Activated T-cell treated with anti-CD3 and anti-CD28 coated beads, Interleukin-2, amount 50 U/mL, for 48 hours (primary cell): ENCODE measurements around the gene EHD3.
A peak's percentile ranks its signal among the peaks of the same experiment; 100 is the strongest.

Source experiments
- DNase-seq, 2 experiments: peaks; one replicate each; pipeline ENCODE4 v3.0.0-alpha.2; 2020

Gene EHD3

DNA sequence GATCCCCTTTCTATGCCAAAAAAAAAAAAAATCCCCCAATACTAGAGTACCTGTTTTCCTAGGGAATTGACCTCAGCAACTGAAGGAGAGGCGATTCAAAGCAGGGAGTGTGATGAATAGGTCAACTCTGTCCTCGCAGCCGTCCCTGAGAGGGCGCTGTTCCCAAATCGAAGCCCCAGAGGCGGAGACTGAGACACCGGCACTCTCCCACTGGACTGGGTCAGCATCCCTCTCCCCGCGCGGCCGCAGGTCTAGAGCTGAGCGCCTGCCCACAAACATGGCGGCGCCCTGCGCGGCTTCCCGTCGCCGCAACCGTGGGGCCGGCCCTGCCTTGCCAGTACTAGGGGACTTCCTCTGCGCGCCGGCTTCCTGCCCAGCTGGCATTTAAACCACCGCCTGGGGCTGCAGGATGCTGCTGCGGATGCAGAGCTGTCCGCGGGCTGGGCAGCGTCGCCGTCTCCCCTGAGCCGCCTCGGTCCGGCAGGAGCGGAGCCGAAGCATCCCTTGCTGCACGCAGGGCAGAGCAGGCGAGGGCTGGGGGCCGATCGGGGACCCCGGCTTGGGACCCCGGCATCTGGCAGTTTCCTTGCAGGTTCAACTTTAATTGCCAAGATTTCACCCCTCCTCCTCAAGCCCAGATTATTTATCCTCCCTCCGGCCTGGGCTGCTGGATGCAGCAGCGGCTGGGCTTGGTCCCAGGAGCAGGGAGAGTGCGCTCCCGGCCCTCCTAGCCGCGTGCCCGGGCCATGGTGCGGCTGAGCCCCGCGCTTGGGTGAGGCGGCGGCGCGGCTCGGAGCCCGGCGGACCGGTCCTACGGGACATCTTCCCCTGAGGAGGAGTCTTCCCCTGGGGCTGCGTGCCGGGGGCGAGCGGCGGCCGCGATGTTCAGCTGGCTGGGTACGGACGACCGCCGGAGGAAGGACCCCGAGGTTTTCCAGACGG lies at the start of gene EHD3:
EHD3 (plus strand) TSS at position 412 of the 942 bp plus-strand sequence; CDS start at position 882, 470 bp downstream.
- DNase-seq = peak; percentile 87 to 89

DNA sequence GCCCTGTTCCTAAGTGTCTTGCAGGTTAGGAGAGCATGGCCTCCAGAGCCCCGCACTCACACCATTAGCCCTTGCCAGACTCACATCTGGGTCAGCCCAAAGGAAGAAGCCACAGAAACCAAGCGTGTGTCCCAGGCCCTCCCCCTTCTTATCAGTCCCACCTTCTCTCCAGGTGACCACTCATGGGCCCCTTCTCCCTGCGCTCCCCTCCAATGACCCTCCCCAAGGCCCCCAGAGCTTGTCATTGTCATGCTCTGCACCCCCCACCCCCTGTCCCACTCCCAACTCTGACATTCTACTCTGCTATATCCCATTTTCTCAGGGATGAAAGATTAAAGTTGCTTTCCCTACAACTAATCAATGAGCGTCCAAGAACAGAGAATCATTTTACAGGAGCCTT lies 46.8 kb upstream of the EHD3 start:
- DNase-seq = no peak

DNA sequence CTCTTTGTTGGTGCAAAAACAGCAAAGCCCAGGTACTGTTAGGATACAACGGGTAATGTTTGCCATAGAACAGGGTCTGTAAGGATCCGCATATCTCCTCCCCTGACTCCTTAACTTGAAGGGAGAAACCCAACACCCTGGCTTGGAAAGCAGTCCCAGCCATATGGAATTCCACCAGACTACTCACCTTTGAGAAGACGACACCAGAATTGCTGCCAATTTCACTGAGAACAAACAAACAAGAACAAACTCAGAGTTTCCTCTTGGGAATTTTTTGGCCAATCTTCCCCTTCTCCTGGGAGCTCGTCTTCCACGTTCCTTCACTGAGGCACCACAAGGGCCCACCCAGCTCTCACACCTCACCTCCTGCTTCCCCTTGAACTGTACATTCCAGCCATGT lies 45.8 kb upstream of the EHD3 start:
- DNase-seq = no peak

DNA sequence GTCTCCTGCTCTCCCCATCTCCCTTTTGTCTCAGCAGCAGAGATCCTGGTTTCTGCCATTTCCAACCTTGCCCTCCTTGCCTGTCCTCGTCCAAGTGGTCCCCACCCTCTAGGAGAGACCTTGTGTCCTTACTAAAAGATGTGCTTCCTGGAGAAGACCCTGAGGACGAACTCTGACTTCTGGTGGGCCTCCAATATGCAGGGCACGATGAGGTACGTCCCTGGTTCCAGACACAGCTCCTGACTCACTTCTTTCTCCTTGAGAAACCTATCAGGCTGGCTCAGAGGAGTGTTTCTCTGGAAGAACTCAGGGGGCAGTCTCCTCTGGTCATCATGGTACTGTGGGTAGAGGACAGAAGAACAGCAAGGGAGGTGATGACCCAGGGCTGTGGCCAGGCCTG lies 44.8 kb upstream of the EHD3 start:
- DNase-seq = no peak

DNA sequence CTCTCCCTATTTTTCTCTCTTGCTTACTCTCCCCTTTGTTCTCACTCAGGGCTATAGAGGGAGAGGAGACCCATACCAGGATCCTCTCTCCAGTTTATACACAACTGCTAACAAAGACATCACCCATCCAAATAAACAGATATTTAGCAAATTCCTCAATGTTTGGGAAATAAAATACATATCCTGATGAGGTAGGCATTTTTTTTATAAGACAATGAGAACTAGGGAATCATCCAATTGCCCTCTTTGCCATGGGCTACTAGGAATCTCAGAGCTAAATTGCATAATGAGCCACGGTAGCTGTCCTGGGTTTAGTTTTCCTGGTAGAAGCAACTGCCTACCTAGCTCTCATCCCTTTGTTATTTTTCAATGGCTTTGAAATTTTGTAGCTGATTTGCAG lies 43.8 kb upstream of the EHD3 start:
- DNase-seq = no peak

DNA sequence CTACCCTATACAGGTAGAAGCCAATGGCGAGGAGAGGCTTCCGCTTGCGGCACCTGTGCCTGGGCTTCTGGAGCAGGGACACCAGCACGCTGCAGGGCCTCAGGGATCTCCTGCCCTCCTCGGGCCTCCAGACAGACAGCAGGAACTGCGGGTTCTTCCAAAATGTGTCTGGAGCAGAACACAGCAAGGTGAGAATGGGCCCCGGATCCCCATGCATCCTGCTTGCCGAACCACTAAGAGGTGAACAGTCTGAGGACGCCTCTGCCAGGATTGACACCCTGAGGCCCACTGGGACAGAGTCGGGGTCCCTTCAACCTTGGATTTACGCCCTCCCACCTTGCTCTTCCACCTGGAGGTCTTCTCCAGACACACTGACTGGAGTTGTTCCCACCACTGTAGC lies 42.0 kb upstream of the EHD3 start:
- DNase-seq = no peak

DNA sequence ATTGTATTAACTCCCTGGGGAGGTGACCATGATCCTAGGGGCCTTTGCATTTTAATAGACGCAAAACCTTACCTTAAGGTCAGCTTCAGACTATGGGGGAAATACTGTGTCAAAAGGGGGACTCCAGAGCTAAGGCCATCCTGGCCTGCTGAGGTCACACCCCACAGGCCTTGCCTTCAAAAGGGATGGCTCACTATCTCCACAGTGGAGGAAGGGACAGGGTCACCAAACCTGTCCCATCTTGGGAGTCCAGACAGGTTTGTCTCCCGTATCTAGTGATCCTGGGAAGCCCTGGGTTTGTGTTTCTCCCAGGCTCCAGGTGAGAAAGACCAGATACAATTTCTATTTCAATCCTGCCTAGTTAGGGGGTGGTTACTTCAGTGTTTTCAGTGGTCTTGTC lies 41.6 kb upstream of the EHD3 start:
- no peak for DNase-seq

DNA sequence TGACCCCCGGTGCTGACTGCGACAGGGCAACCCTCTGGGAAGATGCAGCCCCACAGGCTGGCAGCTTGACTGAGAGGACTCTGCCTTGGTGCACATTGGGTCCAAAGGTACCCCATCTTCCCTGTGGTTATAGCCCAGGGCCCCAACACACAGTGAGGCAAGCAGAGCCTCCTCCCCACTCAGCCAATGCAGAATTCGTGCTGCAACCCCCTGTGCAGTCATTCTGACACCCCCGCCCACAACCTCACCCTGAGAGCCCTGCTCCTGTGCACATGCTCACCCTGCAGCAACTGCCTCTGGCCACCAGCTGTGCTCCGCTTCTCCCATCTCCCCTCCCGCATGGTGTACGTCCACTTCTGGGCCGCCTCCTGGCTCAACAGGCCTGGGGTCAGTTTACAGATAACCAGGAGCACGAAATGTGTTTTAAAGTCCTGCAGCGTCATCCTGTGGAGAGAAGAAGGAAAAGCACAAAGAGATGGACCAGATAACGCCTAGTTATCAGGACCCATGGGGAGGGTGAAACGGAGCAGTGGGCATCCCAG lies 41.0 kb upstream of the EHD3 start:
- no peak for DNase-seq

DNA sequence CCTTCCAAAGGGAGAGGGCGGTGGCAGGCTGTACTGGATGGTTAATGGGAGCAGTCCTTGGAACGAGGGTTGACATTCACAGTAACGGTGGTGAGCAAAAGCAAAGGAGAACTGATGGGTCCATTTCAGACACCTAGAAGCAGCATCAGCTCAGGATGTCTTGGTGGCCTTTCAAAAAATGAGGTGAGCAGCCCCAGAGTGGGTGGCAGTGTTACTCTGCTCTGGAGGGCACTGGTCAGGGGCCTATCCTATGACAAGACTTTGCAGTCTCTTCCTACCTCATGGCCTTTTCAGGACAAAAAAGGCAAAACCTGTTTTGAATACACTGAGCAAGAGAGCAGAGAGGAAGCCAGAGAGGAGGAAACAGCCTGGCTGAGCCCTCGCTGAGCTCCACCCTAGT lies 40.1 kb upstream of the EHD3 start:
- no peak for DNase-seq

DNA sequence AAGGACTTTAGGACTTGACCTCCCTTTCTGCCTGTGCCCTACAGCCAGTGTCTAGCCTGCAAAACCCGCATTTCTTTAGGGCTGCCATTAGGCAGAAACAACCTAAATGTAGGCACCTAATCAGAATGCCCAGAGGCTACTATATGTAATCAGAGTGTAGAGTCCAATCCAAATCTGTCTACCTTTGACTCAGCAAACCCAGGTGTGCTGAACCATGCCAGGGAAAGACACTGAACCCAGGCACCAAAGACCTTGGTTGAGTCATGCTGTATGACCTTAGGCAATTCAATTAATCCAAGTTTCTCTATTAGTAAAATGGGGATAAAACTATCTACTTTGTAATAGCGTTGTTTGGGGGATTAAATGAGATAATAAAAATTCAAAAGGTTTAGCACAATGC lies 37.3 kb upstream of the EHD3 start:
- DNase-seq = no peak

DNA sequence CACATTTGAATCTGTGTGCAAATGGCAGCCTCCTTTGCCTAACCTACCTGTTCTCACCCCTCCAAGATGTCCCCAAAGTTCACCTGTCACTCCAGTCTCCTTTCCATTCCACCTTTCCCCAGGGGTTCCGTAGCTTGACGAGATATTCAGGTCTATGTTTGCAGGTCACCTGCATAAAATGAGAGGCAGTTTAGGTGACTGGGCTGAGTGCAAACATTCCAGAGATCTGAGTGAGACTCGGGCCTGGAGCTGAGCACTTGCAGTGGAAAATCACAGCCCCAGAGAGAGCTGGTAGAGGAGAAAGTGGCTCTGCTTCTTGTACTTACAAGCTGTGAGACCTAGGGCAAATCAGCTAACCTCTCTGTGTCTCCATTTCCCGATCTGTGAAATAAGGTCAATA lies 36.8 kb upstream of the EHD3 start:
- no peak for DNase-seq

DNA sequence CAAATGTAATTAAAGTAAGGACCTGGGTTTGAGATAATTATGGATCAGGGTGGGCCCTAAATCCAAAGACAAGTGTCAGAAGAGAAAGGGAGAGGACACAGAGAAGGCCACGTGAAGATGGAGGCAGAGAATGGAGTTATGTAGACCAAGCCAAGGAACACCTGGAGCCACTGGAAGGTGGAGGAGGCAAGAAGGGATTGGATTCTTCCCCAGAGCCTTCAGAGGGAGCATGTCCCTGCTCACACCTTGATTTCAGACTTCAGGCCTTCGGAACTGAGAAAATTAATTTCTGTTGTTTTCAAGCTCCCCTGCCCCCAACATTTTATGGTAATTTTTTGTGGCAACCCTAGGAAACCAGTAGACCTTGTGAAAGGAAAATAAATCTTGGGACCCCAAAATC lies 36.3 kb upstream of the EHD3 start:
- DNase-seq = no peak

DNA sequence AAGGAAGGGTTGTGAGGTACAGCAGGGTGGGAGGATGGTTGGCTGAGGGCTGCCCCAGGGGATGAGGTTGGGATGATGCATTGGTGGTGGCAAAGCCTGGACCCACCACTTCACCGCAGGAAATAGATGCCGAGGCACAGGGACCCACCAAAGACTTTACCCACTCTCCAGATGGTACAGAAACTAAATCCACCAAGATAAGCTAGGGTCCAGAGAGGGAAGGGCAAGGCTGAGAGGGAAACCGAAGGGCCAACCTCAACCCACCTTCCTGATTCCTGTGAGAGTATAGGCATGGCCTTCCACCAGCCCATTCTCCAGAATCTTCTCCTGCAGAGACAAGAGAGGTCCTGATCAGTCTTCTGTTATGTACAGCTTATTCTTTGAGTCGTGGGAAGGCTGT lies 34.7 kb upstream of the EHD3 start:
- no peak for DNase-seq

DNA sequence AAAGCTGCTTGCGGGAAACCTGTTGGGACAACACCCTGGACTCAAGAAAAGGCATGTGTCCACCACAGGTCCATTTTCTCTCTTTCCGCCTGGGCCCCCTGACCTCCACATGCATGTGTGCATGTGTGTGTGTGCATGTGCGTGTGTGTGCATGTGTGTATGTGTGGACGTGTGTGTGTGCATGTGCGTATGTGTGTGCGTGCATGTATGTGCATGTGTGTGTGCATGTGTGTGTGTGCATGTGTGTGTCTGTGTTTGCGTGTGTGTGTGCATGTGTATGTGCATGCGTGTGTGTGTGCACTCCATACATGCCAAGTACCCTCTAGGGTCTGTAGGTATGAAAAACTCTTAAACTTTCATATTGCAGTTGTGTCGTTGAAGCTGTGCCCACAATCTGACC lies 33.0 kb upstream of the EHD3 start:
- no peak for DNase-seq

DNA sequence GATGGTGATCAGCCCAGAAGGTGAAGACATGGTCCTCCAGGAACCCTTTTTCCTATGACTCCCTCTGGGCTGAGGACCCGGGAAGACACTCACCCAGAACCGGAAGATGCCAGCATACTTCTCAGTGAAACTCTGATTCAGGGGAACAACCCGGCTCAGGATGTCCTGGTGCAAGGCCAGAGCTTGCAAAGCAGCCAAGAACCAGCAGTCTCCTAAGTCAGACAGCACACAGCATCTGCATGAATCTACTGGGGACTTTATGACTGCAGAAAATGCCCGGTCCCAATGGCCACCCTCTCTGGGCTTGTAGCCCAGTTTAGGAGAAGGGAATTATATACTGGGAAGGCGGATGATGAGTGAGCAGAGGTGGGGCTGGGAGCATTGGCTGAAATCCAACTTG lies 31.9 kb upstream of the EHD3 start:
- DNase-seq = no peak

DNA sequence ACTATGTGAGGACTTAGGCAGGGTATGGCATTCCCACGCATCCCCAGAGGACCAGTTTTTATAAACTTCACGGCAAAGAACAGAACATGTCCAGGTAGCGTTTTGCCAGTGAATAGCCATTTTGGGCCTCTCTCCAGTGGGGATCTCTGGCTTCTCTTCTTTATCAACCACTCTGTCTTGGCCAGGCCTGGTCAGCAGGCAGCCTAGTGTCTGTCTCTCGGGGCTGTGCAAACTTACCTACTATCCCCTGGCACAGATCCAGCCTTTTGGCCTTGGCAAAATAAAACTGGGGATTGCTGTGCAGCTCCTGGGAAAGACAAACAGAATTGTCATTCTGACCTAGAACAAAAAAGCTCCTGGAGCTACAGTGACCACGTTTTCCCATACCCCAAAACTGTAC lies 31.1 kb upstream of the EHD3 start:
- DNase-seq = no peak

DNA sequence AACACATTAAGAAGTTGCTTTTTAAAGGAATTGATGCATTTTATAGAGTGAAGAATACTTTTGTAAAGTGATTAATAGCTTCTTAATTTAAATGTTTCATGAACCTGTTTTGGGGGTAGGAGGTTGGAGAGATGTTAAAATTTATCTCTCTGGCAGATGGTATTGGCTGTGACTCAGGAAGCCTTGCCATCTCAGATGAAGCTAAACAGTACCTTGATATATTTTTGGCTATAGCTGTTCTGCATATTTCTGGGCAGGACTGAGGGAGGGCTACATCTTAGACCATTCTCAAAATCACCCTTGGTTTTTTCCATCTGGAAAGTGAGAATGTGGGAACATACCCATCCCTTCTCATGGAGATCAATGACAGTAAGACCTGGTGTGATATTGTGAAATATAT lies 30.0 kb upstream of the EHD3 start:
- DNase-seq = no peak

DNA sequence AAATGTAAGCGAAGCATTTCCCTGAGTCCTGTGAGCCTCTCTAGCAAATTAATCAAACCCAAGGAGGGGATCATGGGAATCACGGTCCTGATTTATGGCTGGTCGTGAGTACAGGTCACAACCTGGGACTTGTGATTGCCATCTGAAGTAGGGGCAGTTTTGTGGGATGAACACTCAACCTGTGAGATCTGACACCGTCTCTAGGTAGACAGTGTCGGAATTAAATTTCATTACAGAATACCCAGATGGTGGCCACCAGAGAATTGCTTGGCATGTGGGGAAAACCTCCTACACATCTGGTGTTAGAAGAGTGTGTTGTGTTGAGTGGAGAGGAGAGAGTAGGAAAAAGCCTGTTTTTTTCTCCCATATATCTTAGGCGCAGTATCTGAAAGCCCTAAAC lies 29.2 kb upstream of the EHD3 start:
- no peak for DNase-seq

DNA sequence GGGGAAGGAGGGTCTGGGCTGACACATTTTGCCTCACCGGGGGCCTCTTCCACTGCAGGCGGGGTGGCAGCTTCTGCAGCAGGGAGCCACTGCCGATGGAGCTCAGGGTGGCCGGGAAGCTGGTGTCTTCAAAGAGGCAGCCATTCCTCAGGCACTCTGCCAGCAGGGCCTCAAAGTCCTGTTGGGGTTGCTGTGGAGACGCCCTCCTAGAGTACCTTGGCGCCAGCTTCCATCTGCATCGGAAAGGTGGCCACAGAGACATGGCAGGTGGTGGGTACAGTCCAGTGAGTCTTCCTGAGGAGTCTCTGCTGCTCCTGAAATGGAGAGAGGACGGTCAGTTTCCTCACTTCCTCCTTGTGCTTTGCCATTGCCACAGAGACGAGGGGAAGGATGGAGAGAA lies 28.8 kb upstream of the EHD3 start:
- DNase-seq = no peak

DNA sequence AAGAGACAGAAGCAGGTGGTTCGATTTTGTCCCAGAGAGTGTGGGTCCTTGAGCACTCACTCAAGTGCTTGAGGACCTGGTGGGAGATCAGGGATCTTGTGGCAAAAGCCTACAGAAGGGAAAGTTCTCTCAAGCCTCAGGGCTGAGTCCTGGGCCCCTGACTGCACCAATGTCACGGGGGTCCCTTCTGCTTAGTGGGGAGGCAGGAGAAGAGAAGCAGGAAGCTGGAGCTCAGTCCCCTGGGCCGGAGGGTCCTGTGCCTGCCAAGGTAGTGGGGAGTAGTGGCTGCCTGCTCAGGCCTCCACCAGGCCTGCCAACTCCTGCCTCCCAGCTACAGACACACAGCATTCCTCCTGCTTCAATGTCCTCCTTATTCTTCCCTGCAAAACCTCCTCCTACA lies 28.3 kb upstream of the EHD3 start:
- DNase-seq = no peak

DNA sequence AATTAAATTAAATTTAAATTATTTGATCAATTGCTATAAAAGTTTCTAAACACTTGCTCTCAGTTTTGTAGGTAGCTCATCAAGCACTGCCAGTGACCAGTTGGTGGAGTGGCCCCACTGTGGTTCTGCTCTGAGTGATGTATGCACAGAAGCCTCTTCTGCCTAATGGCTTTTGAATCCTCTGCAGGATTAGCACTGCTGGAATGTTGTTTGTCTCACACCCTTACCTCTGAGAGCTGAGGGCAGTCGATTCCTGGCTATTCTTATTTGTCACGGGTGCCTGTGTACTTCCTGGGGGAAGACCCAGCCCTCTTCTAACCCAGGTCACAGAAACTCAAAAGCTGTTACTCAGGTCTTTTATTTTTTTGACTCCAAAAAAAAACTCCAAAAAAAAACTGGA lies 26.2 kb upstream of the EHD3 start:
- no peak for DNase-seq

DNA sequence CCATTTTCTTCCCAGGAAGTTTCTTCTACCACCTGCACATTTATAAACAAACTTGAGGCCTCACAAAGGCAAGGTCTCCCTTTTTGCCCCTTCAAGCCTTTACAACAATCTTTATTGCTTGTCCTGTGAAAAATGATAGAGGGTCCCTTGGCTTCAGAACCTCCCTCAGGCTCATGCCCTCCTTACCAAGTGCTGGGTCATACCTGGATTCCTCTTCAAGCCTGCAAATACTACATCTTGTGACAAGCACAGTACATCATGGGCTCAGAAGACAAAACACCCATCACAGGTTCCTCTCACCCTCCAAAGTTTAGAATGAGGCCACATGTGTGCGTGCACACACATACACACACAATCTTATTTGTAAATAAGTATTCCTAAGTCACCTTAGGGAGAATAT lies 25.7 kb upstream of the EHD3 start:
- DNase-seq = no peak

DNA sequence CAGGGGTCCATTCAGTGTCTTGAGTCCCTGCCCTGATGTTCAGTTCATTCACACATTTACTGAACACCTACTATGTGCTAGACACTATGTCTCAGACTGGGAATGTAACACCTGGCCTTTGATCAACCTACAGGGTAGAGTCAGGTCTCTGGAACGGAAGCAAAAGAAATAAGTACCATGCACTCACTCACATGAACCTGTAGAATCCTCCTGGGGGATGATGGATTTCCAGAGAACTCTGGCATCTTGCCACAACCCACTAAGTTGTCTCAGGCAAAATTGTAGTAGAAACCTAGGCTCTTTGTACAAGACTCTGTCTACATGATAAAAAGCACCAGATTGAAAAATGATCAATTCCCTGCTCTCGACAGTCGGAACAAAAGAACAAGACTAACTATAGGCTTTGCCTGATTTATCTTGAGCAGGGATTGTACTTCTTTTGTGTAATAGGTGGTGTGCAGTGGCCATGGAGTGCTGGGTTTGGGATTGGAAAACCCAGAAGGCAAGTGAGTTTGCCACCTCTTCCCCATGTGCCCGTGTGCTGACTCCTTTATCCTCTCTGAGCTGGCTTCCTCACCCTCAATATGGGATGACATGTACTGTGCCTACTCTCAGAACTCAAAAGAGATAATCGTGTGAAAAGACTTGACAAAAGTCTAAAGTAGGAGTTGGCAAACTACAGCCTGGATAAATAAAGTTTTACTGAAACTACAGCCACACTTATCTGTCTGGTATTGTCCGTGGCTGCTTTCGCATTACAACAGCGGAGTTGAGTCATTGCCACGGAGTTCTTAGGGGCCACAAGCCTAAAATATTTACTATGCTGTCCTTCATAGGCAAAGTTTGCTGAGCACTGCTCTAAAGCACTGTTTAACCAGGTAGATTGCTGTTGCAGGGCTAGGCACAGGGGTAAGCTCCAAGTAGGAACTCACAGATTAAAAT lies 21.0 kb upstream of the EHD3 start:
- no peak for DNase-seq
